Upper lobe of left lung (tissue), 4 donors: ENCODE results near the gene IL17RE.

Experiments used
- POLR2A ChIP-seq, 4 donors: fragments of 450-650 bp; IDR thresholded peaks; one replicate each; pipeline ENCODE4 v1.5.1; 2016 to 2017; ENCODE audit warnings: antibody characterized with exemption in 4 of 4, mild to moderate bottlenecking in 2 of 4
- POLR2AphosphoS5 ChIP-seq, 2 donors: sonication (generic); formaldehyde crosslinking; IDR thresholded peaks; one replicate each; pipeline ENCODE4 v1.5.1; 2017; ENCODE audit warnings: antibody characterized with exemption in 2 of 2
- TF ChIP-seq, protein P1 (sequence below), 6 experiments: fragments of 450-650 bp in 4 of 6; fragments of 200-600 bp in 2 of 6; sonication (generic) in 2 of 6; IDR thresholded peaks; one replicate each; pipeline ENCODE4 v1.5.1; 2016 to 2019; ENCODE audit warnings: antibody characterized with exemption in 6 of 6

DNA sequence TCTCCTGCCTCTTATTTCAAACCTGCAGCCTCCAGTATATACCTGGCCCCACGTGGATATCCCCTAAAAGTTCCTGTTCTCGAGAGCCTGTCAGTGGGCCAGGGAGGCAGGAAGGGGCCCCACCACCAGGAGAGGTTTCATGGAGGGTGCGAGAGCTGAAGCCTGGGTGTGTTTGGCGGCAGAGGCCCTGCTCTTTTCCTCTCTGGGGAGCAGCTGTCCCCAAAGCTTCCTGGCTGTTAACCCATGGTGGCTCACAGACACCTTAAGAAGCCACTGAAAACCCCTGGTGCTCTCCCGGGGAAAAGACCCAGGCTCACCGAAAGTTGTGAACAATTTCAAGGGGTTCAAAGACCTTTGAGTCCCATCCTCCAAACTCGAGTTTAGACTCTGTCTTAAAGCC, 48.5 kb downstream of the IL17RE start:
- TF ChIP-seq, protein P1, sequence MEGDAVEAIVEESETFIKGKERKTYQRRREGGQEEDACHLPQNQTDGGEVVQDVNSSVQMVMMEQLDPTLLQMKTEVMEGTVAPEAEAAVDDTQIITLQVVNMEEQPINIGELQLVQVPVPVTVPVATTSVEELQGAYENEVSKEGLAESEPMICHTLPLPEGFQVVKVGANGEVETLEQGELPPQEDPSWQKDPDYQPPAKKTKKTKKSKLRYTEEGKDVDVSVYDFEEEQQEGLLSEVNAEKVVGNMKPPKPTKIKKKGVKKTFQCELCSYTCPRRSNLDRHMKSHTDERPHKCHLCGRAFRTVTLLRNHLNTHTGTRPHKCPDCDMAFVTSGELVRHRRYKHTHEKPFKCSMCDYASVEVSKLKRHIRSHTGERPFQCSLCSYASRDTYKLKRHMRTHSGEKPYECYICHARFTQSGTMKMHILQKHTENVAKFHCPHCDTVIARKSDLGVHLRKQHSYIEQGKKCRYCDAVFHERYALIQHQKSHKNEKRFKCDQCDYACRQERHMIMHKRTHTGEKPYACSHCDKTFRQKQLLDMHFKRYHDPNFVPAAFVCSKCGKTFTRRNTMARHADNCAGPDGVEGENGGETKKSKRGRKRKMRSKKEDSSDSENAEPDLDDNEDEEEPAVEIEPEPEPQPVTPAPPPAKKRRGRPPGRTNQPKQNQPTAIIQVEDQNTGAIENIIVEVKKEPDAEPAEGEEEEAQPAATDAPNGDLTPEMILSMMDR (IDR thresholded peaks at IDR 0.05), result no peak
- TF ChIP-seq POLR2A (IDR thresholded peaks at IDR 0.05) (no peak), POLR2AphosphoS5 (IDR thresholded peaks at IDR 0.05) (no peak)
